Mesendoderm (in vitro differentiated cells): ENCODE results near the gene PDGFRB.

ENCODE experiments used
- DNase-seq: peaks from one replicate; pipeline ENCODE4 v3.0.0; 2013
- H2AK5ac ChIP-seq: 2 replicates; pipeline ENCODE4 v1.6.1; 2013; ENCODE audit warnings: low read length, inconsistent platforms
- H2BK120ac ChIP-seq: 2 replicates; pipeline ENCODE4 v1.6.1; 2013; ENCODE audit warnings: low read depth, mild to moderate bottlenecking, low read length, moderate library complexity, mixed read lengths
- H2BK15ac ChIP-seq: replicated peaks from 2 replicates; pipeline ENCODE4 v1.6.1; 2013; ENCODE audit warnings: low read depth, mild to moderate bottlenecking, moderate library complexity
- H2BK5ac ChIP-seq: 2 replicates; pipeline ENCODE4 v1.6.1; 2013; ENCODE audit warnings: low read length, inconsistent platforms
- H3K18ac ChIP-seq: 2 replicates; pipeline ENCODE4 v1.6.1; 2013; ENCODE audit warnings: mild to moderate bottlenecking, low read length, mixed read lengths
- H3K23ac ChIP-seq: one replicate; pipeline ENCODE4 v1.6.1; 2013; ENCODE audit warnings: low read length
- H3K27ac ChIP-seq: 2 replicates; pipeline ENCODE4 v1.5.1; 2013; ENCODE audit warnings: low read depth, mild to moderate bottlenecking, inconsistent platforms, low read length, moderate library complexity
- H3K27me3 ChIP-seq: 2 replicates; pipeline ENCODE4 v1.6.1; 2013; ENCODE audit warnings: low read length, control low read depth, mild to moderate bottlenecking, inconsistent platforms; ENCODE audit not compliant: insufficient read depth, poor library complexity
- H3K36me3 ChIP-seq: 2 replicates; pipeline ENCODE4 v1.6.1; 2013; ENCODE audit warnings: low read length, inconsistent platforms; ENCODE audit not compliant: control insufficient read depth, insufficient read depth
- H3K4ac ChIP-seq: one replicate; pipeline ENCODE4 v1.6.1; 2013; ENCODE audit warnings: low read depth, mild to moderate bottlenecking, low read length, moderate library complexity
- H3K4me1 ChIP-seq: 2 replicates; pipeline ENCODE4 v1.6.1; 2013; ENCODE audit warnings: low read depth, low read length, inconsistent platforms; ENCODE audit not compliant: control insufficient read depth
- H3K4me2 ChIP-seq: 2 replicates; pipeline ENCODE4 v1.6.1; 2013; ENCODE audit warnings: low read length
- H3K4me3 ChIP-seq: 2 replicates; pipeline ENCODE4 v1.5.1; 2013; ENCODE audit warnings: mild to moderate bottlenecking, low read length
- H3K56ac ChIP-seq: one replicate; pipeline ENCODE4 v1.6.1; 2013; ENCODE audit warnings: low read length
- H3K79me1 ChIP-seq: 2 replicates; pipeline ENCODE4 v1.6.1; 2013; ENCODE audit warnings: low read length, inconsistent platforms
- H3K79me2 ChIP-seq: 2 replicates; pipeline ENCODE4 v1.6.1; 2013; ENCODE audit warnings: mild to moderate bottlenecking, low read length; ENCODE audit not compliant: control insufficient read depth, insufficient read depth
- H3K9ac ChIP-seq: 2 replicates; pipeline ENCODE4 v1.6.1; 2013; ENCODE audit warnings: low read length, inconsistent platforms
- H4K5ac ChIP-seq: one replicate; pipeline ENCODE4 v1.6.1; 2013; ENCODE audit warnings: low read length
- H4K8ac ChIP-seq: one replicate; pipeline ENCODE4 v1.6.1; 2013; ENCODE audit warnings: low read depth, mild to moderate bottlenecking, control low read depth, low read length, moderate library complexity
- WGBS: extraction: QIAGEN DNeasy Blood & Tissue Kit; methylation state at CpG from one replicate; pipeline ENCODE4 v1.1.7; 2013; ENCODE audit warnings: low lambda C conversion rate, missing lambda C conversion rate; ENCODE audit not compliant: insufficient coverage; ENCODE audit errors: extremely low coverage; 5-methylcytosine and 5-hydroxymethylcytosine counted together

Gene PDGFRB

GRCh38 chr5:150161242-150162141 lies 5.8 kb upstream of the PDGFRB start:
- no peaks in the 10 kb centered on the region for H3K27me3 ChIP-seq
- H4K5ac ChIP-seq = no peak overlapping the region
- DNase-seq = peak; percentile 92
- peak overlapping the region; percentile 13 for H3K4me2 ChIP-seq
- no peaks in the 10 kb centered on the region for H3K79me2 ChIP-seq
- peak overlapping the region; percentile 80 for H3K56ac ChIP-seq
- H3K4ac ChIP-seq = no peak overlapping the region
- H3K79me1 ChIP-seq = no peaks in the 10 kb centered on the region
- H3K4me3 ChIP-seq = no peak overlapping the region
- no peak overlapping the region for H3K23ac ChIP-seq
- no peak overlapping the region for H3K18ac ChIP-seq
- peaks cover 7% of the 10 kb centered on the region for H3K4me1 ChIP-seq
- no peak overlapping the region for H2AK5ac ChIP-seq
- no peak overlapping the region for H3K27ac ChIP-seq
- H4K8ac ChIP-seq = no peak overlapping the region
- H3K9ac ChIP-seq = peak overlapping the region; percentile 51
- H3K36me3 ChIP-seq = no peaks in the 10 kb centered on the region
- no peak overlapping the region for H2BK120ac ChIP-seq
- no peak overlapping the region for H2BK5ac ChIP-seq
- H2BK15ac ChIP-seq = no peak overlapping the region
- no CpG with 5 or more reads among the region's 14 CpGs for WGBS

- peak overlapping the region; percentile 65 for H3K56ac ChIP-seq
- no peak overlapping the region for H3K27ac ChIP-seq
- no peaks in the 10 kb centered on the region for H3K79me2 ChIP-seq
- H4K5ac ChIP-seq = no peak overlapping the region
- H2BK120ac ChIP-seq = no peak overlapping the region
- no peak overlapping the region for H3K4ac ChIP-seq
- H3K23ac ChIP-seq = no peak overlapping the region
- H3K9ac ChIP-seq = peak overlapping the region; percentile 30
- H3K4me2 ChIP-seq = no peak overlapping the region
- H3K18ac ChIP-seq = no peak overlapping the region
- no peaks in the 10 kb centered on the region for H3K79me1 ChIP-seq
- no peak overlapping the region for H4K8ac ChIP-seq
- peak overlapping the region; percentile 74 for H2BK5ac ChIP-seq
- peaks cover 7% of the 10 kb centered on the region for H3K4me1 ChIP-seq
- no CpG with 5 or more reads among the region's 5 CpGs for WGBS
- no peak for DNase-seq
- H2BK15ac ChIP-seq = no peak overlapping the region
- no peaks in the 10 kb centered on the region for H3K27me3 ChIP-seq
- H3K36me3 ChIP-seq = no peaks in the 10 kb centered on the region
- no peak overlapping the region for H3K4me3 ChIP-seq
- peak overlapping the region; percentile 95 for H2AK5ac ChIP-seq
Observed at GRCh38 chr5:150160448-150161081, 4.9 kb upstream of the PDGFRB start.

GRCh38 chr5:150159741-150160179 lies 4.1 kb upstream of the PDGFRB start:
- Histone ChIP-seq H3K56ac (peak overlapping the region; percentile 65), H3K4ac (no peak overlapping the region), H3K79me1 (no peaks in the 10 kb centered on the region), H3K27me3 (no peaks in the 10 kb centered on the region), H3K4me1 (peaks cover 13% of the 10 kb centered on the region), H3K9ac (peak overlapping the region; percentile 30), H3K36me3 (no peaks in the 10 kb centered on the region), H3K27ac (no peak overlapping the region), H2AK5ac (peak overlapping the region; percentile 95), H3K4me3 (no peak overlapping the region), H3K23ac (no peak overlapping the region), H3K4me2 (no peak overlapping the region), H3K79me2 (no peaks in the 10 kb centered on the region), H4K5ac (no peak overlapping the region), H2BK15ac (no peak overlapping the region), H3K18ac (no peak overlapping the region), H4K8ac (no peak overlapping the region), H2BK120ac (no peak overlapping the region), H2BK5ac (peak overlapping the region; percentile 74)
- DNase-seq = no peak
- no CpG with 5 or more reads among the region's 9 CpGs for WGBS

GRCh38 chr5:150159031-150159430 lies 3.4 kb upstream of the PDGFRB start:
- no CpG with 5 or more reads among the region's 6 CpGs for WGBS
- no peak overlapping the region for H2BK15ac ChIP-seq
- H3K27me3 ChIP-seq = no peaks in the 10 kb centered on the region
- H4K8ac ChIP-seq = no peak overlapping the region
- H3K79me1 ChIP-seq = no peaks in the 10 kb centered on the region
- no peak for DNase-seq
- no peak overlapping the region for H2BK120ac ChIP-seq
- H3K4ac ChIP-seq = no peak overlapping the region
- H3K4me3 ChIP-seq = no peak overlapping the region
- no peak overlapping the region for H3K18ac ChIP-seq
- H2AK5ac ChIP-seq = no peak overlapping the region
- peaks cover 16% of the 10 kb centered on the region for H3K4me1 ChIP-seq
- no peaks in the 10 kb centered on the region for H3K36me3 ChIP-seq
- H2BK5ac ChIP-seq = no peak overlapping the region
- no peak overlapping the region for H3K56ac ChIP-seq
- H3K23ac ChIP-seq = no peak overlapping the region
- H4K5ac ChIP-seq = no peak overlapping the region
- no peak overlapping the region for H3K9ac ChIP-seq
- H3K27ac ChIP-seq = no peak overlapping the region
- H3K79me2 ChIP-seq = no peaks in the 10 kb centered on the region
- no peak overlapping the region for H3K4me2 ChIP-seq

GRCh38 chr5:150158170-150158949 lies 2.7 kb upstream of the PDGFRB start:
- Histone ChIP-seq H3K27me3 (no peaks in the 10 kb centered on the region), H2AK5ac (no peak overlapping the region), H4K5ac (no peak overlapping the region), H3K27ac (no peak overlapping the region), H3K23ac (no peak overlapping the region), H3K56ac (no peak overlapping the region), H3K36me3 (no peaks in the 10 kb centered on the region), H3K4me1 (peaks cover 16% of the 10 kb centered on the region), H3K4me3 (no peak overlapping the region), H3K9ac (no peak overlapping the region), H4K8ac (no peak overlapping the region), H3K4ac (no peak overlapping the region), H2BK5ac (no peak overlapping the region), H3K18ac (no peak overlapping the region), H2BK120ac (no peak overlapping the region), H3K4me2 (no peak overlapping the region), H3K79me1 (no peaks in the 10 kb centered on the region), H3K79me2 (no peaks in the 10 kb centered on the region), H2BK15ac (no peak overlapping the region)
- DNase-seq = no peak
- WGBS = no CpG with 5 or more reads among the region's 12 CpGs
